Nephron (organoid): Measurements from ENCODE around the gene UTP25.
"Not testable (repeated sequence)": the region's sequence is repeated elsewhere in the genome, so short reads cannot be mapped to it uniquely, and the experiment has no call there.

Experiments
- H3K27ac Mint-ChIP-seq, 3 experiments: 2 replicates each; pipeline ENCODE4 v1.8.0; 2020; ENCODE audit warnings: mixed read lengths in 3 of 3, mild to moderate bottlenecking in 2 of 3, moderate library complexity in 1 of 3
- H3K27me3 Mint-ChIP-seq: 2 replicates; pipeline ENCODE4 v1.8.0; 2021; ENCODE audit warnings: low read depth, mild to moderate bottlenecking, moderate library complexity, mixed read lengths
- H3K36me3 Mint-ChIP-seq: 2 replicates; pipeline ENCODE4 v1.8.0; 2020; ENCODE audit warnings: low read depth, mixed read lengths
- H3K4me1 Mint-ChIP-seq: 2 replicates; pipeline ENCODE4 v1.8.0; 2020; ENCODE audit warnings: mixed read lengths
- H3K4me3 Mint-ChIP-seq, 3 experiments: 2 replicates each; pipeline ENCODE4 v1.8.0; 2020; ENCODE audit warnings: mild to moderate bottlenecking in 3 of 3, mixed read lengths in 3 of 3, moderate library complexity in 2 of 3
- H3K9me3 Mint-ChIP-seq: 2 replicates; pipeline ENCODE4 v1.8.0; 2020; ENCODE audit warnings: mixed read lengths
- CTCF ChIP-seq, 3 experiments: fragments of 200-600 bp; sonication (generic); IDR thresholded peaks; one replicate each; pipeline ENCODE4 v1.5.0; 2021; ENCODE audit warnings: antibody characterized with exemption in 3 of 3; ENCODE audit not compliant: unreplicated experiment in 3 of 3

Gene UTP25

DNA sequence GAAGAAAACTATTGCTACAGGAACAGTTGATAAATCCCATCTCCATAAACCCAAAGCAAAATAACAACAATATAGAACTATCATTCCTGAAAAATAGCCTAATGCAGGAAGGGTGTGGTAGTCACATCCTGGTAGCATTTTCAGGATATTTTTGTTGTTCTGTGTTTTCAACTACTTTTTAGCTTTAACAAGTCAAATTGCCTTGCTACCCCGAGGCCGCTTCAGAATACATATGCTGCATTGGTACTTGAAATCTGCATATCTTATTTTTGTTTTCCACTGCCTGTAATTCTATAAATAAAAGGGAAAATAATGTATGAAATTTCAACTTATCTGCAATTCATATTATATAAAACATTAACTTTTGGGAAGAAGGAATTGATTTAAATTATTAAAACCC is 73.4 kb downstream of the UTP25 start:
- Mint-ChIP-seq H3K27me3 (peaks cover 11% of the 10 kb centered on the region), H3K9me3 (no peaks in the 10 kb centered on the region), H3K27ac (no peak overlapping the region), H3K4me1 (no peaks in the 10 kb centered on the region), H3K36me3 (no peaks in the 10 kb centered on the region), H3K4me3 (no peak overlapping the region)
- TF ChIP-seq CTCF (IDR thresholded peaks at IDR 0.05; ENCODE audit: unreplicated experiment in 3 of 3): no peak

GRCh38 chr1:209904774-209905173 is 77.0 kb downstream of the UTP25 start:
- not testable (repeated sequence) for H3K36me3 Mint-ChIP-seq, H3K27me3 Mint-ChIP-seq, H3K27ac Mint-ChIP-seq, H3K9me3 Mint-ChIP-seq, H3K4me1 Mint-ChIP-seq, H3K4me3 Mint-ChIP-seq
